NCI-H526 (cell line): ENCODE results near the gene FOXD4L1.
"Not testable (repeated sequence)": the region's sequence is repeated elsewhere in the genome, so short reads cannot be mapped to it uniquely, and the experiment has no call there.

Source experiments
- DNase-seq, 2 experiments: peaks; one replicate each; lab custom pipeline; 2025; lab: John Stamatoyannopoulos, UW

The FOXD4L1 gene

DNA sequence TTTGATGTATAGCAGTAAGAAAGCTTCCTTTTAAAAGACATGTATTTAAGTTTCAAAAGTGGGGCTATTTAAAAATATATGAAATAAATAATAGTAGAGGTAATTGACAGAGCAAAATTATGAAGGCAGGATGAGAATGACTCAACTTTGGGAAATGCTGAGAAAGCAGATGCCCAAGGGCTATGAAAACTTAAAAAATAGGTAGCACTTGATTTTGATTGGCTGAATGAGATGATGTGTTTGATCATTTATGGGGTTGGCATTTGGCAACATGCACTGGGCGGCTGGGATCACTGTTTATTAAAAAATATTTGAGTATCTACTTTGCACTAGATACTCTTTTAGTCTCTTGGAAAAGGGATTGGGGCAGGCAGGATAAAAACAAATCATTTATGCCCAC lies 26.5 kb downstream of the FOXD4L1 start:
- DNase-seq: not testable (repeated sequence)

DNA sequence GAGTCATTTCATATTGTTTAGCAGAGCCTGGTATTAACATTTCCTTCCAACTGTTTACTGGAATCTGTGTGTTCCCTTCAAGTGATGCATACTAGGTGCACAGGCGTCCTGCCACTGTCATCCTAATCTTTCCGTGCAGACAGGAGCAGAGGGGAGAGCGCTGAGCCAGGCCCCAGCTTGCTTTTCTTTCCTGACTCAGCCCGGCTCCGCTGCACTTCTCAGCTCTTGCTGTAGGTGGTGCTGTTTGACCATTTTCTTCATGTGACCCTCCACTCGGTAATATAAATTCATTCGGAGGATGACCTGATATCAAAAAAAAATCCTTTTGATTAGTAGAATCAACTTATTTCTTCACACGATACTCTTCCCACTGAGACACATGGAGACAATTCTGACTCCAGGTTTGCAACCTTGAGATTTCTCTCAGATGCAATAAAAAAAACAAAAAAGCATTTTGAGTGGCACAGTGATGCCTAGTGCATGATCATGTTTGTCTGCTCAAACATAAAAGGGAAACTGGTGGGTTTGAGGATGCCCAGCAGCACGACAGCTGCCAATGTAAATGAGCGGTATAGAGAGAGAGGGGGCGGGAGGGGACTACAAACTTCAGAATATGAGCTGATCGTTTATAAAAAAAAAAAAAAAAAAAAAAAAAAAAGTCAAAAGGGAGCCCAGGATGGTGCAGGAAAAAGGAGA lies 29.0 kb downstream of the FOXD4L1 start:
- not testable (repeated sequence) for DNase-seq

DNA sequence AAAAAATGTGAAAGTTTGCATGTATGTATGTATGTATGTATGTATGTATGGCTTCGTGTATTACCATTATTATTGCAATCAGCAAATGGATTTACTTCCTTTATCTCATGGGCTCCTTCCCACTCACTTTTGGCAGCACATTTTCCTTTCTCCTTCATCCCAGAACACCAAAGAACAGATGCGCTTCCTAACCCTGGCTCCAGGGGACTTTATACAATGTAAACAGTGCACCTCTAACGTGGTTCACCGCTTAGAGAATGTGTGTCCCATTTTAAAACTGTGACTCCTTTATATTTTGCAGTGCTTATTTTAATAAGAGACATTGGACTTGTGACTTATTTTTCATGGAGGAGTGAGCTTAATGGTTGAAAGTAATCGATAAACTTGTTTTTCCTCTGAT lies 29.7 kb downstream of the FOXD4L1 start:
- not testable (repeated sequence) for DNase-seq

DNA sequence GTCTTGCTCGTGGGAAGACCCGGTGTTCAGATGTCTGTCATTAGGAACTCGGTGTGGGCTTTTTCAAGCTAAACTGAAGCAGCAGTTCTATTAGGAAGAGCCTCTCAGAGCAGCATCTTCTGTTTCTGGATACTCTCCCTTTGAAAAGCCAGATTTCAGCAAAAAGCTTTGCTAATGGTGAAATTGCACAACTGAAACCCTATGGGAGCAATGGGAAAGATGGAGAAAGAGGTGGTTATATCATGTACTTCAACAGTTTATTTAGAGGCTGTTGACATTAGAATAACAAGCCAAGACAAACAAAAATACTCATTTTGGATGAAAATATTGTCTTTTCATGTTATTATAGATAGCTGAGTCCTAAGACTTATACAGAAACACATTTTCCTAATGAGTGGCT lies 30.4 kb downstream of the FOXD4L1 start:
- DNase-seq: not testable (repeated sequence)

DNA sequence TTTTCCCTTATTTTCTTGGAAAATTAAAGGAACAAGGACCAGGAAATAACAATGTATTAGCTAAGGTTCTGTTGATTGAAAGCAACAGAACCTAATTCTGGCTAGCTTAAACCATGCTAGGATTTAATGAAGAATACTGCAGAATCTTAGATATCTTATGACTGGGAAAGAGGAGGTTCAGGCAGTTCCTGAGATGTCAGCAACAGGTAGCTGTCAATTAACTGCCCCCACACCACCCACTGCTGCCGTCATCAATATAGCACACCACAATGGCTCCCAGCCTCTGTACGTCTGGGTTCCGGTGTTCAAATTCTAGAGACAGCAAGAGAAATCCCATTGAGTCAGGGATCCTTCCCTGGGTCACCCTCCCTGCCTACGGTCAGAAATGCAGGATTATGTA lies 34.5 kb downstream of the FOXD4L1 start:
- DNase-seq: not testable (repeated sequence)

DNA sequence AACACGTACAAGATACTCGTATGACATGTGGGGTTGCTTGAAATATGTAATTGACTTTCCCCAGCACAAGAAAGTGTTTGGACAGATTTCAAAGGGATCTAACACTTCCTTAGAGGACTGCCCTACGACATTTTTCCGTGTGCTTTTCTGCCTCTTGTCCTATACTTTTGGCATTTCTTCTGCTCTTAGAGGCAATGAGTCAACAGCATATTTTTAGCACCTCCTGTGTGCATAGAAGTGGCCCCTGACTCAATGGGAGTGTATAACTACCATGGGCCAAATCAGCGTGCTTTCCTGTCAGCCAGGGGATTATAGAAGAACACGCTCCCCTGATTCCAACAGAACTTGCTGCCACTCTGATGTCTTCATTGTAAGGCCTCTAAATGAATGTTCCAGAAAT lies 38.1 kb downstream of the FOXD4L1 start:
- DNase-seq: not testable (repeated sequence)

DNA sequence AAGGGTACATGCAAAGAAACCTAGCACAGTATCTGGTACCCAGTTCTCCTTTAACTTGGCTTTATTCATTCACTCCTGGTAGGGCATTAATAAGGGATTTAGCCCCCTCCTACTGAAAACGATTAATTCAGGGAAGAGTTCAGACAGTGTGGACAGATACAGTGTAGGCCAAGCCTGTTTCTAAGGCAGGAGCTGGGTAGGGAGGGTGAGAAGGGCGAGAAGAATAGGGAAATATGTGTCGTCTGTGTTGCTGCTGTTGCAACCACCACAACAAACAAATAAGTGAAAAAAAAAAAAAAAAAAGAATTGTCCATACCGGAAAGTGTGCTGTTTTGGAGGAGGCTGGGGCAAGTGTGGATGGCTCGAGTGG lies 42.4 kb downstream of the FOXD4L1 start:
- not testable (repeated sequence) for DNase-seq

DNA sequence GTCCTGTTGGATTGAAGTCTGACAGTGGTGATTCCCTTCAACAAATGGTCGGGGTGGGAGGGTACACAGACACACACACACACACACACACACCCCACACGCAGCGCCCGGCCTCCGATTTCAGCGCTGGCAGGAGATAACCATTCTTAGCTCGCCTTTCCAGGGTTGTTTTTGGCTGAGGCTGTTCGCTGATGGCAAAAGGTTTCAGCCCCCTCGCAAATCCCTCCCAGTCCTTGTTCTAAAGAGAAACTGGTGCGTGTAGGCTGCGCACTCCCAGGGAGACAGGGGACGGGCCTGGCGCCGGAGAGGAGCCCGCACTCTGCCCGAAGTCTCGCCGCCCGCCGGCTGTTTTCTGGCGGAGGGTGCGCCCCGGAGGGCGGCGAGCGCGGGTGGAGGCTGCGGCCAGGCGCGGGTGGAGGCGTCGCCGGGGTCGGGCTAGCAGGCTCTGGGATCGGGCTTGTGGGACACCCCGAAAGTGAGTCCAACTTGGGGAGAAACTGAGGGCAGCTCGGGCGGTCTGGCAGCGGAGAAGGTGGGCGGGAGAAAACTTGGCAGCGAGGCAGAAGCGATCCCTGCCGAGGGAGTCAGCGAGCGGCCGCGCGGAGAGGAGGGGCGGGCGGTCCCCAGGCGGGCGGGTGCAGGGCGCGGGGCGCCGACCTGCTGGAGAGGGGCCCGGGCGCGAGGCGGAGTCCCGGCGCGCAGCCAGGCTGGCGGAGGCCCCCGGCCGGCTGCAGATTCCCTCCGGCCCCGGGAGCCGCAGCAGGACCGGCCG lies 42.9 kb downstream of the FOXD4L1 start:
- not testable (repeated sequence) for DNase-seq

DNA sequence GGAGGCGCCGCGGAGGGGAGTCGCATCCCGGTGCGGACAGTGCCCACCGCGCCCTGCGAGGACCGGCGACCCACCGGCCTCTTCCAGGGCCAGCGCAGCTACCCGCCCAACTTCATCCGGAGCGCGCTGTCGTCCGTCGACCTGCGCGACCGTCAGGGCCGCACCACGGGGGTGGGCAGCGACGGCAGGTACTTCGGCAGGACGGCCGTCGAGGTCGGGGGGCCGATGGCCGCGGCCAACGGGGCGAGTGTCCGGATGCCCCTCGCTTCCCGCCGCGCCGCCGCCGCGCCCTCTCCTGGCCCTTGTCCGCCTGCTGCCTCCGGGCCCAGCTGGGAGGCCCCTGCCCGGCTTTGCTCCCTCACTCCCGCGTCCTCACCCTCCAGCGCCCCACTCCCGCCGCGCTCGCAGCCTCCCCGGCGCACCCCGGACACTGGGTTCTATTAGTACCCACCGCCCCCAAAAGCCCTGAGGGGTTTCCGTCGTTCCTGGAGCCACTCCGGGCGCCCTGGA lies 43.6 kb downstream of the FOXD4L1 start:
- DNase-seq: not testable (repeated sequence)

DNA sequence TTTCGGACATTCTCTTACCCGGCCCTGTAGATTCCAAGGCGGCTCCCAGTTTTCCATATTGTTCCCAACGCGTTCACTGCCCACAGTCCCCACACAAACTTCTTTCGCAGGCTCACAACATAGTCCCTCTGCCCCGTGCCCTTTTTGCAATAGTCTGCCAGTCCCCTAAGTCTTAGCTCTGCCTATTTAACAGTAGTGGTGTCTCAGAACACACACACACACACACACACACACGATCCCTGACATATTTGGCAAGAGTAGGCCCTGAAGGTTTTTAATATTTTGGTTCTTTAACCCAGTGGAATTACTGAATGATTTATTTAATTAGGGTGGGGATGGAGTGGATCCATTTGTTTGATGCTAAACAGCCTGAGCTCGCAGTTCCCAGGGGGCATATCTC lies 44.1 kb downstream of the FOXD4L1 start:
- not testable (repeated sequence) for DNase-seq
